SW 1271 (cell line): Measurements from ENCODE around the gene NME7.
"Not testable (repeated sequence)": the region's sequence is repeated elsewhere in the genome, so short reads cannot be mapped to it uniquely, and the experiment has no call there.

Experiments
- DNase-seq, 2 experiments: peaks; one replicate each; lab custom pipeline; 2025; lab: John Stamatoyannopoulos, UW

Gene NME7

GRCh38 chr1:169305356-169305755 is 62.2 kb downstream of the NME7 start:
- no peak for DNase-seq

- no peak for DNase-seq
Observed at GRCh38 chr1:169300854-169301253, 66.7 kb downstream of the NME7 start.

DNA sequence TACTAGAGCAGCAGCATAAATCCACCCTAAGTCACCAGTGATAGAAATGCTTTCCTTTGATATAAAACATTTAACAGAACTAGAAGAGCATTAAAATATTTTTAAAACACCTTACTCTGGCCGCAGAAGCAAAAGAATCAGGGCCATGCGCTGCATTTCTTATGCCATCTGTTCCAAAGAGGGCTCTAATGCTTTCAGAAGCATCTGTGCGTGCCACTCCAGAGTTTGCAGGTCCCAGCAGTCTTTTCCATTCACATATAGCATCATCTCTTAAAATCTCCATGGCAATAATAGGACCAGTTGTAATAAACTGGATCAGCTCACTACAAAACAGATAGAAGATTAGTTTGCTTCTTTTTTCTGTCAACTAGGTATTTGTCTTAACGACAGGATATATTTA is 69.2 kb downstream of the NME7 start:
- no peak for DNase-seq

DNA sequence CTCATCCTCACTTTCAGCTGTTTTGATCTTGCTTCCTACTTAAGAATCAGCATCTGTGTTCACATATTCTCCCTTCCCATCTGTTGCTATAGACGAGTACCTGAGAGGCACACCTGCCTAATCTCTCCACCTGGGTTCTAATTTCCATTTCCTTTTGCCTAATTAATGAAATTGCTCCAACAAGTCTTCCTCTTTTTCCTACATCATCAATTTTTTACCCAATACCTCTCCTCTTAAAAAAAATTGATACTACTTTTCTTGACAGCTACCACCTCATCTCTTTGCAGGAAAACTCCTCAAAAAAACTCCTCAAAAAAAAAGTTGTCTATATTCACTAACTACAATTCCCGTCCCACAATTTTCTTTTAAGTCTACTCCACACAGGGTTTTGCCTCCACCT is 71.8 kb downstream of the NME7 start:
- DNase-seq = no peak

- DNase-seq = no peak
Observed at GRCh38 chr1:169295425-169295824, 72.2 kb downstream of the NME7 start.

- DNase-seq = no peak
Observed at GRCh38 chr1:169289016-169289415, 78.6 kb downstream of the NME7 start.

GRCh38 chr1:169288011-169288414 is 79.6 kb downstream of the NME7 start:
- peak; percentile 2 to 70 for DNase-seq

DNA sequence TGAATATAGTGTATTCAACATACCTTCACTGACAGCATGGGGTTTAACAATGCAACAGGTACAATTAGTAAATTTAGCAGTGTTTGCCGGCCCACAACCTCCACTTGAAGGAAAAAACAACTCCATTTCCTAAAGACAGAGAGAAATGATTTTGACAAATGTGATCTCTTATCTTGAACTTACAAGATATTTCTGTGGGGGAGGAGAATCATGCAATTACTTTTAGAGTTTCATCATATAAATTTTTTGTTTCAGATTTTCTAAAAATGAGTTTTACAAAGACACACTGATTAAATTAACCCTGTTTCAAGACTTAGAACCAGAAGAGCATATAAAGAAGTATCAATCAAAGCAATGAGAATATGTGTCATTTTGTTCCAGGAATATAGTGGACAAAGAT is 80.3 kb downstream of the NME7 start:
- no peak for DNase-seq

GRCh38 chr1:169281562-169281961 is 86.0 kb downstream of the NME7 start:
- DNase-seq = not testable (repeated sequence)

DNA sequence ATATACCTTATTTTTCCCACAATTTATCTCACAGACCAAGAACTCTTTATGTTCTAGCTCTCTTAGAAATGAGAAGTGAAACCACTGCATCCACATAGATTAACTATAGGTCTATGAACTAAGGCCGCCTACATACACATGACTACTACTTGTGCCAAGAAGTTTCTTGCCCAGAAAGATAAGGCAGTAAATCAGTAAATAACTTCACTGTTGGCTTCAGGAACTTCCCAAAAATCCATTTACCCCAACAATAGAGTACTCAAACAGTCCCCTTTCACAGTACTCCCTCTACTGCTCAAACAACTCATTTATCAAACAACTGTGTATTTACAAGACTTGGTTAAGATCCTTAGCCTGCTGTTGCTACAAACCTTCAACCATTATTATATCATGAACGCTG is 96.5 kb downstream of the NME7 start:
- no peak for DNase-seq

DNA sequence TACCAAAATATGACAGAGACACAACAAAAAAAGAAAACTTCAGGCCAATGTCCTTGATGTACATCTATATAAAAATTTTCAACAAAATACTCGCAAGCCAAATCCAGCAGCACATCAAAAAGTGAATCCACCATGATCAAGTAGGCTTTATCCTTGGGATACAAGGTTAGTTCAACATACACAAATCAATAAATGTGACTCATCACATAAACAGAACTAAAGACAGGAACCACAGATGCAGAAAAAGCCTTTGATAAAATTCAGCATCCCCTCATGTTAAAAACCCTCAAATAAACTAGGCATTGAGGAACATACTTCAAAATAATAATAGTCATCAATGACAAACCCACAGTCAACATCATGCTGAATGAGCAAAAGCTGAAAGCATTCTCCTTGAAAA is 101.5 kb downstream of the NME7 start:
- DNase-seq = no peak

DNA sequence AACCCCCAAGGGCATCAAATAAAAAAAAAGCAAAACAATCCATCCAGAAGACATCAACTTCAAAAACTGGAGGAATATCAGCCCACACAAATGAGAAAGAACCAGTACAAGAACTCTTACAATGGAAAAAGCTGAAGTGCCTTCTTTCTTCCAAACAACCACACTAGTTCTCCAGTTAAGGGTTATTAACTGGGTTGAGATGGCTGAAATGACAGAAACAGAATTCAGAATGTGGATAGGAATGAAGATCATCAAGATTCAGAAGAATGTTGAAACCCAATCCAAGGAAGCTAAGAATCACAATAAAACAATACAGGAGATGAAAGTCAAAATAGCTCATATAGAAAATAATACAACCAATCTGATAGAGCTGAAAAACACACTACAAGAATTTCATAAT is 104.5 kb downstream of the NME7 start:
- DNase-seq = no peak

DNA sequence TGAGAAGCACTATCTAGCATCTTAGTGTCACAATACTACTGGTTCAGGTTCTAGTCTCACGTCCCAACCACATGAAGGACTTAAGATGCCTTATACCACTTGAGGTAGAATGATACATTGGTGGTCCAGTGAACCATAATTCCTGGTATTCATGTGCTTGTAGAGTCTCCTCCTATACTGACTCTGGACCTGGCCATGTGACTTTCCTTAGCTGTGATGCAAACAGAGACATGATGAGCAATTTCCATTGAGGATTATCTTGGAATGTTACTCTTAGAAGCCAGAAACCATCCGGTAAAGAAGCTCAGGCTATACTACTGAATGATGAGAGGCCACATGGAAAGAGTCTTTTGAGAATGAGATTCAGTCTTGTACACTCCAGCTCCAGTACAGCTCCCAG is 105.7 kb downstream of the NME7 start:
- no peak for DNase-seq

- no peak for DNase-seq
Observed at GRCh38 chr1:169260478-169261151, 107.0 kb downstream of the NME7 start.

DNA sequence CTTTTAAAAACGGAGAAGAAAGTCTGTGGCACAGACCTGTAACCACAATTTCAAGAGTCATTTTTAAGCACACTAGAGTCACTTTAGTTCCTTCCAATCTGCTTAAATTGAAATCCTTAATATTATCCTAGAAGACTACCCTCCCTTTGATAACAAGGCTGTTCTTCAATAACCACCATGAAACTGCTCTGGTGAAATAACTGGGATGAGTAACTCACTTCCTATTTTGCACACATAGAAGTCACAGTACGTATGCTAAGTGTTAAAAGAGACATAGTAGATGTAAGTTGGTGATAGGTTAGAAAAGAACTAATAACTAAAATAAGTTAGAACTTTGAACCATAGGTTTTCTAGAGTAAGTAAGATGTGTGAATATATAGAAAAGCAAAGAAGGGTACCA is 107.8 kb downstream of the NME7 start:
- DNase-seq = no peak

DNA sequence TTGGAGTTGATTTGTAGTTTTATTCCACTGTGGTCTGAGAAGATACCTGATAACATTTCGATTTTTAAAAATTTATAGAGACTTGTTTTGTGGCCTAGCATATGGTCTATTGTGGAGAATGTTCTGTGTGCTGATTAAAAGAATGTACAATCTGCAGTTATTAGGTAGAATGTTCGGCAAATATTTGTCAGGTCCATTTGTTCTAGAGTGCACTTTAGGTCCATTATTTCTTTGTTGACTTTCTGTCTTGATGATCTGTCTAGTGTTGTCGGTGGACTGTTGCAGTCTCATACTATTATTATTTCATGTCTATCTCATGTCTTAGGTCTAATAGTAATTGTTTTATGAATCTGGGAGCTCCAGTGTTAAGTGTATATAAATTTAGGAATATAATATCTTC is 116.8 kb downstream of the NME7 start:
- no peak for DNase-seq

- DNase-seq = no peak
Observed at GRCh38 chr1:169250022-169250421, 117.6 kb downstream of the NME7 start.

DNA sequence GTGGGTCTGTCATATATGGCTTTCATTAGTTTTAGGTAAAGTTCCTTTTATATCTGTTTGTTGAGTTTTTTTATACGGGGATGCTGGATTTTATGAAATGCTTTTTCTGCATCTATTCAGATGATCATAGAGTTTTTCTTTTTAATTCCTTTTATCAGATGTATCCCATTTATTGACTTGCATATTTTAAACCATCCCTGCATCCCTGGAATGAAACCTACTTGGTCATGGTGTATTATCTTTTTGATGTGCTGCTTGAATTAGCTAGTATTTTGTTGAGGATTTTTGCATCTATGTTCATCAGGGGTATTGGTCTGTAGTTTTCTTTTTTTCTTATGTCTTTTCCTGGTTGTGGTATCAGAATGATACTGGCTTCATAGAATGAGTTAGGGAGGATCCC is 118.0 kb downstream of the NME7 start:
- DNase-seq = no peak

GRCh38 chr1:169245706-169246105 is 121.9 kb downstream of the NME7 start:
- no peak for DNase-seq

DNA sequence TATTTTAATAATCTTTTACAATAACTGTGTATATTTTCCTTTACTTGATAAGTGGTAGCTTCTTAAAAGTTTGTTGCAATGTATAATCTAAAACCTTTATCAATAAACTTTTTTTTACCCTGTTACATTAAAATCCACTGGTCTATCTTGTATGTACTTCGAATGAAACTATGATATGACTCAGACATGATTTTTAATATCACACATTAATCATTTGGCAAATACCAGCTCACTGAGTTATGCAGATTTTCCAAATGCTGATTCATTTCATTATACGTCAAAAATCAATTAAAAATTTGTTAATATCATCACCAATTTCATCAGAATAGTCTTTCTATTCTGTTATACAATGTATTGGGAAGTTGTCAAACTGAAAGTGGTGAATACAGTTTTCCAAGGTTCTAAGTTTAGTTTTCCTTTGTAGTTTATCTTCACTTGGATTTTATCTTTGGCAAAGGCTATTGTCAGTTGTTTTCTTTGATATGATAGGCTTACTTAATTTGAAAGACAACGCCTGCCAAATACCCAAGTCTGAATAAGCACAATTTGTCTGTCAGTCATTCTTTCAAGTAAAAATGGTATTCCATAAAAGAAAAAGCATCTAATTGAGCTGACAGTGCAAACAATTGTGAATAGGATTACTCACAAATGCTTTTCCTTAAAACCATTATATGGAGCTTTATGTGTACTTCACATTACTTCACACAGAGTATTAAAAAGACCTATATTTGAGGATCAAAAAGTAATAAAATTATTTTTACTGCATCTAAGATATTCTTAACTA is 127.0 kb downstream of the NME7 start:
- DNase-seq = no peak

DNA sequence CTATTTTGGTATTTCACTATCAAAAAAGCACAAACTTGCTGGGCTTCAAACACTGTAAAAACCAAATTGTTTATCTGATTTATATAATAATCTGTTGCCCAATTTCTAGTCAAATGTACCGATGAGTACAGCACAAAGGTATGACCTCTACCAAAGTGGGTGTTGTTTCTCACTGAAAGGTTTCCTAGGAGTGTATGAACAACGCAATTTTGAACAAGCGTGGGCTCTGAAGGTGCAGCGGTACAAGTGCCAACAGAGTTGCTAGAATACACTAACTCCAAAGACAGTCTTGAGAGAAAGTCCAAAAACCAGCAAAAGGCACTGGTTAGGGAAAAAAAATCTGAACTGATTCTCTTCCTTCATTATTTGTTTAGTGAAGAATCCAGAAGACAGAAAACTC is 130.7 kb downstream of the NME7 start:
- DNase-seq = no peak

GRCh38 chr1:169236143-169236542 is 131.5 kb downstream of the NME7 start:
- DNase-seq = no peak

DNA sequence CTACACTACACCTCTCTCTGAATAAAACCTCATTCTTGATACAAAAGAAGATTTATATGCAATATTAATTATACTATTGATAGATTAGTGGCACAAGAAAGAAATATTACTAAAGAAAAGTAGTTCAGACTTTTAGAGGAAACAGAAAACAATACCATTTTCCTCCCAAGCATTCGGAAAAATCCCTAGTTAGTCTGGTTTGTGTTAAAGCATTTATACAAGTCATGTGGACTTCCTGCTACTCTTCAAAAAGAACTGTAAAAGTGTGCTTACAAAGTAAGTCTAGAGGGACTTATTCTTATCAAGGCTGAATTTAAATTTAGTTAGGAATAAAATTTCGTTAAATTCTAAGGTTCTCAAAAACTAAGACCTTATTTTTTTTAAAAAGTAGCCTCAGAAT is 132.0 kb downstream of the NME7 start:
- DNase-seq = no peak

- DNase-seq = no peak
Observed at GRCh38 chr1:169234780-169235179, 132.8 kb downstream of the NME7 start.
